Activated CD4-positive, alpha-beta T cell treated with anti-CD3 and anti-CD28 coated beads, Interleukin-2, amount 10 ng/mL, durations not matched to agents 24 days and 14 days (primary cell): ENCODE measurements around the gene C11orf24. TPM values are rescaled to one million over a fixed set of nuclear protein-coding genes. Genes with fewer than 3 reads are reported as not detected.
"Not testable (repeated sequence)": the region's sequence is repeated elsewhere in the genome, so short reads cannot be mapped to it uniquely, and the experiment has no call there.

Experiments
- DNase-seq: peaks from one replicate; pipeline ENCODE4 v3.0.0; 2022
- H3K27ac Mint-ChIP-seq: one replicate; pipeline ENCODE4 v1.8.0; 2022; ENCODE audit warnings: mild to moderate bottlenecking, mixed read lengths
- H3K27me3 Mint-ChIP-seq: one replicate; pipeline ENCODE4 v1.8.0; 2022; ENCODE audit warnings: mixed read lengths
- H3K36me3 Mint-ChIP-seq: one replicate; pipeline ENCODE4 v1.8.0; 2022; ENCODE audit warnings: low read depth, mild to moderate bottlenecking, mixed read lengths
- H3K4me1 Mint-ChIP-seq: one replicate; pipeline ENCODE4 v1.8.0; 2021; ENCODE audit warnings: mixed read lengths
- H3K4me3 Mint-ChIP-seq: one replicate; pipeline ENCODE4 v1.8.0; 2022; ENCODE audit warnings: mild to moderate bottlenecking, moderate library complexity, mixed read lengths
- H3K9me3 Mint-ChIP-seq: one replicate; pipeline ENCODE4 v1.8.0; 2021; ENCODE audit warnings: mixed read lengths
- intact Hi-C: fragments of 100-400 bp; cut with micrococcal nuclease; formaldehyde crosslinking; loops from one replicate; pipeline ENCODE4 v1.15.1; 2023
- total RNA-seq: library from RNA; stranded (reverse); gene quantifications from 2 replicates; pipeline ENCODE4 v1.2.3, GENCODE V29; 2022

C11orf24 gene
- total RNA-seq, 1 donor from 2014 or later = 38.0 TPM

DNA sequence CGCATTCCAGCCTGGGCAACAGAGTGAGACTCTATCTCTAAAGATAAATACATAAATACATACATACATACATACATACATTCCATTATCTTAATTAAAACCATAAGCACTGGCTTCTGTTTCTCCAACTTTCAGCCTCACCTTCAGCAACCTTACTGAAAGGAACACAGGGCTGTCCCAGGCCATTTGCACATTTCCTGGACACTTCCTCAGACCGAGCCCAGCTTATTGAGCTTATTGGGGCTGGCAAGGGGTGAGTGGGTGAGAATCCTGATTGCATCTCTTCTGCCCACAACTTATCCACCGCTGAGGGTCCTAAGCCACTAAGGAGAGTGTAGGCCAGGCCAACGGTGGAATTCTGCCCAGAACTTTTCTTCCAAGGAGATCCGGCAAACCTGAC, 24.2 kb upstream of the C11orf24 start:
- no peak for DNase-seq
- intact Hi-C loops = loop anchor here (5.0 kb wide), 1 partner anchor 84 kb away; the partner anchor contains the start of gene KMT5B
- no peaks in the 10 kb centered on the region for H3K9me3 Mint-ChIP-seq
- H3K36me3 Mint-ChIP-seq = no peaks in the 10 kb centered on the region
- no peak overlapping the region for H3K27ac Mint-ChIP-seq
- no peak overlapping the region for H3K4me3 Mint-ChIP-seq
- H3K27me3 Mint-ChIP-seq = peaks cover 6% of the 10 kb centered on the region
- peaks cover 4% of the 10 kb centered on the region for H3K4me1 Mint-ChIP-seq

DNA sequence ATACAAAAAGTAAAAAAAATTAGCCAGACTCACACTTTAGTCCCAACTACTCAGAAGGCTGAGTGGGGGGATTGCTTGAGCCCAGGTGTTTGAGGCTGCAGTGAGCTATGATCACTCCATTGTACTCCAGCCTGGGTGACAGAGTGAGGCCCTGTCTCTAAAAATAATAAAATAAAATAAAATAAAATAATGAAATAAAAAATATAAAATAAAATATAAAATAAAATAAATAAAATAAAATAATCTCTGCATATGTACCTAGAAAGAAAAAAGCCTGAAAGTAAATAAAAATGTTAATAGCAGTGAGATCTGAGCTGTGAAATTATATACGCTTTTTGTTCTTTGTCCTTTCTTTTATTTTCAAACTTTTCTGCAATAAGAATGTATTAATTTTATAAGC, 23.5 kb upstream of the C11orf24 start:
- intact Hi-C loops = loop anchor here (5.0 kb wide), 1 partner anchor 83 kb away; the partner anchor contains the start of gene KMT5B
- H3K27me3 Mint-ChIP-seq = peaks cover 6% of the 10 kb centered on the region
- H3K27ac Mint-ChIP-seq = no peak overlapping the region
- DNase-seq = no peak
- H3K4me3 Mint-ChIP-seq = no peak overlapping the region
- no peaks in the 10 kb centered on the region for H3K9me3 Mint-ChIP-seq
- H3K4me1 Mint-ChIP-seq = peaks cover 4% of the 10 kb centered on the region
- no peaks in the 10 kb centered on the region for H3K36me3 Mint-ChIP-seq

DNA sequence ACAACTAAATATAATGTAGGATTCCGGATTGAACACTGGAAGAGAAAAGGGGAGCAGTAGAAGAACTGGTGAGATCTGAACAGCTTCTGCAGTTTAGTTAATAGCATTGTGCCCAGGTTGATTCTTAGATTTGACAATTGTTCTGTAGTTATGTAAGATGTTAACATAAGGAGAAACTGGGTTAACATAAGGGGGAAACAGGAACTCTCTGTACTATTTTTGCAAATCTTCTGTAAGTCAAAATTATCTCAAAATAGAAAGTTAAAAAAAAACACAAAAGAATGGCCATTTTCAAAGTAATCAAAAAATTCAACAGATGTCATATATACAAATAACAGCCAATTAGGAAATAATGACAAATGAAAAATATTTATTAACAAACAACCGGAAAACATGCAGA, 21.9 kb upstream of the C11orf24 start:
- Mint-ChIP-seq H3K27ac (no peak overlapping the region), H3K9me3 (peaks cover 4% of the 10 kb centered on the region), H3K36me3 (no peaks in the 10 kb centered on the region), H3K4me3 (no peak overlapping the region), H3K4me1 (peaks cover 4% of the 10 kb centered on the region), H3K27me3 (peaks cover 6% of the 10 kb centered on the region)
- intact Hi-C loops = no loop called here
- no peak for DNase-seq

DNA sequence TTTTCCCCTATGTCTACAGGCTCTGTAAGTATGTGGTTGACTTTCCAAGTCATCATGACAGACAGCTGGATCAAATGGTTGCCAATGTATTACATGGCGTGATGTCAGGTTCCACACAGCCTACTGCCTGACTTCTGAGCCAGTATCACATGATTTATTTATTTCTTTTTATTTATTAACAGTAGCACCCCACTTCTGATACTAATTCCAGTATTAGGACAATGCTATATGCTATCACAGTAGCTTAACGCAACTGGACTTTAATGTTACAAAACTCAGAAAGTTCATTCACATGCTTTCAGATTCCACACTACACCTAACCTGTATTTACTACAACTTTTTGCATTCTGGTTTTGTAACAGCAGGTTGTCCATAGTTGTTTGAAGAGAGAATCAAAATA, 17.7 kb upstream of the C11orf24 start:
- no peak overlapping the region for H3K27ac Mint-ChIP-seq
- no peak overlapping the region for H3K4me3 Mint-ChIP-seq
- DNase-seq = no peak
- intact Hi-C loops = no loop called here
- H3K36me3 Mint-ChIP-seq = peaks cover 1% of the 10 kb centered on the region
- H3K27me3 Mint-ChIP-seq = peaks cover 8% of the 10 kb centered on the region
- H3K4me1 Mint-ChIP-seq = no peaks in the 10 kb centered on the region
- H3K9me3 Mint-ChIP-seq = peaks cover 7% of the 10 kb centered on the region

DNA sequence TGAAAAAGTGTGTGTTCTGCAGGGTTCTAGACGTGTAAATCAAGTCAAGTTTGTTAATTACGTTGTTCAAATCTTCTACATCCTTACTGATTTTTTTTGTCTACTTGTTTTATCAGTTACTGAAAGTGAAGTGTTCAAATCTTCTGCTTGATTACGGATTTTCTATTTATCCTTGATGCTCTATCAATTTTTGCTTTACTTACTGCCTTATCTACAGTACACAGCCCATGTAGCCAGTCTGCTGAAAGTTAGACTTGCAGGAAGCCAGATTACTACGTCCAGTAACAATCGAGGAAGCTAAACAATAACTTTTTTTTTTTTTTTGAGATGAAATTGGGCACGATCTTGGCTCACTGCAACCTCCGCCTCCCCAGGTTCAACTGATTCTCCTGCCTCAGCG, 15.6 kb upstream of the C11orf24 start:
- no peak for DNase-seq
- peaks cover 12% of the 10 kb centered on the region for H3K4me1 Mint-ChIP-seq
- no peak overlapping the region for H3K27ac Mint-ChIP-seq
- H3K4me3 Mint-ChIP-seq = no peak overlapping the region
- peaks cover 2% of the 10 kb centered on the region for H3K27me3 Mint-ChIP-seq
- H3K36me3 Mint-ChIP-seq = peaks cover 3% of the 10 kb centered on the region
- peaks cover 12% of the 10 kb centered on the region for H3K9me3 Mint-ChIP-seq
- intact Hi-C loops = no loop called here

DNA sequence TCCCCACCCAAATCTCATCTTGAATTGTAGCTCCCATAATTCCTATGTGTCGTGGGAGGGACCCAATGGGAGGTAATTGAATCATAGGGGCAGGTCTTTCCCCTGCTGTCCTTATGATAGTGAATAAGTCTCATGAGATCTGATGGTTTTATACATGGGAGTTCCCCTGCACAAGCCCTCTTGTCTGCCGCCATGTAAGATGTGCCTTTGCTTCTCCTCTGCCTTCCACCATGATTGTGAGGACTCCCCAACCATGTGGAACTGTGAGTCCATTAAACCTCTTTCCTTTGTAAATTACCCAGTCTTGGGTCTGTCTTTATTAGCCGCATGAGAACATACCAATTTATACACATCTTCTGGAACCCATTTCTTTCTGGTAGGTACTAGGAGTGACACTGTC, 12.8 kb upstream of the C11orf24 start:
- intact Hi-C loops, H3K9me3 Mint-ChIP-seq: not testable (repeated sequence)

DNA sequence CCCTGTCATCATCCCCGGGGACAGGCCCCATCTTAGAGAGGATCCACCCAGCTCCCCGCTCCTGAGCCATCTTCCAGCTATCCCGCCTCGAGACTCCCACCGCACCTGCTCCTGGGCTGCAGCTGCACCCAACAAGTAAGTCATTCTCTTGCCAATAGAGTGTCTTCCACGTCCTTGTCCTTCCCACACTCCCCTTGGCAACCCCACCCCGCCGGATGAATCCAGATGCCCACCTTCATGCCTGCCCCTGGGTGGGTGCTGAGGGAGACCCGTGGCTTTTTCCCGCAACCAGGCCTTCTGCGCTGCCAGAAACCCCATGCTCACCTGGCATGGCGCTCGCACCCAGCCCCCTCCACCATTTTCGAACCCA, 11.1 kb upstream of the C11orf24 start:
- intact Hi-C loops = loop anchor here (1.0 kb wide), 1 partner anchor 11 kb away; no protein-coding TSS in a partner anchor
- Mint-ChIP-seq H3K27me3 (peaks cover 2% of the 10 kb centered on the region), H3K27ac (peak overlapping the region; percentile 64), H3K4me3 (peak overlapping the region; percentile 72), H3K4me1 (peaks cover 26% of the 10 kb centered on the region), H3K36me3 (peaks cover 3% of the 10 kb centered on the region), H3K9me3 (peaks cover 8% of the 10 kb centered on the region)
- DNase-seq = no peak

More for the DNA sequence above, 12.8 kb upstream of the C11orf24 start:
- not testable (repeated sequence) for H3K27me3 Mint-ChIP-seq, H3K4me3 Mint-ChIP-seq, H3K36me3 Mint-ChIP-seq, H3K27ac Mint-ChIP-seq, DNase-seq
- peaks cover 26% of the 10 kb centered on the region for H3K4me1 Mint-ChIP-seq

DNA sequence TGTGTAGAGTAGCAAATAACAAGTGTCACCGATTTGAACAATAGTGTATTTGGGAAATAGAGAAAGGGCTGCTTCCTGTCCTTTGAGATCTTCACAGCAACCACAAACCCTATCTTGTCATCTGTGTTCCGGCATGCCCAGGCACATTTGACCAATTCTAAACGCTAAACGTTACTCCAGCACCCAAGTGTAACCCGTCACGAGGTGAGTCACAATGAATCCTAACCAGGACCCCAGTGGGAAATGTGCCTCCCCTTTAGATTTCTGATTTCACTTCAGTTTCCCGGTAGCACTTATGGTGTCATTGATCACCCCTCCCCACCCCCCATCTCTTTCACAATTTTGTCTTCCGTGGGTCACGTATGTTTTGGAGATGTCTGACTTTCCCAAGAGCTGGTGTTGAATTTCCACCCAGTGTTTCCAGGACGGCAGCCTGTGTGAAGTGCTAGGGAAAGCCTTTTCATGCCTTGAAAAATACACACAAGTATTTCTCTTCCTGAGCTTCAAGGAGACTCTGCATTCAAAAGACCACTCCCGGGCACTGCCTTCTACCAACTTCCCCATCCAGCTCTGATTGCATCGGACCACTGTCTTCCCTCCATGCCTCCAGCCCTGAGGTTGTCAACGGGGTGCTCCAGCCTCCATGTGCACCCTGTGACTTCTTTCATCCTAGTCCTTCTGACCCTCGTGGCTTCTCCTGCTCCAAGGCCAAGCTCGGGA, 10.5 kb upstream of the C11orf24 start:
- peak overlapping the region; percentile 72 for H3K4me3 Mint-ChIP-seq
- peak; percentile 85 for DNase-seq
- H3K27ac Mint-ChIP-seq = peak overlapping the region; percentile 64
- H3K27me3 Mint-ChIP-seq = no peaks in the 10 kb centered on the region
- peaks cover 26% of the 10 kb centered on the region for H3K4me1 Mint-ChIP-seq
- peaks cover 8% of the 10 kb centered on the region for H3K9me3 Mint-ChIP-seq
- peaks cover 3% of the 10 kb centered on the region for H3K36me3 Mint-ChIP-seq
- intact Hi-C loops = loop anchor here (1.0 kb wide), 1 partner anchor 10 kb away; no protein-coding TSS in a partner anchor

DNA sequence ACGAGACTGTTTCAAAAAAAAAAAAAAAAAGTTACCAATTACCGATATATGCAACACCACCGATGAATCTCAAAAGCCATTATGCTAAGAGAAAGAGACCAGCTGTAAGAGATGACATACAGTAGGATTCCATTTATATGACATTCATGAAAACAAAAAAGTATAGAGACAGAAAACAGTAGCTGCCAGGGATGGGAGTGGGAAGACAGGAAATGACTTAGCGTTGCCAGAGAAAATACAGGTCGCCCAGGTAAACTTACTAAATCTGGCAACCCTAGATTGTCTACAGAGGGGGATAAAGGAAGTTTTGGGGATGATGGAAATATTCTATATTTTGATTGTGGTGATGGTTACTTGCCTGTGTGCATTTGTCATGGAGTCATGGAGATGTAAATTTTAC, 7.9 kb upstream of the C11orf24 start:
- H3K9me3 Mint-ChIP-seq = peaks cover 7% of the 10 kb centered on the region
- H3K36me3 Mint-ChIP-seq = peaks cover 3% of the 10 kb centered on the region
- no peak overlapping the region for H3K4me3 Mint-ChIP-seq
- DNase-seq = no peak
- no peaks in the 10 kb centered on the region for H3K27me3 Mint-ChIP-seq
- no peak overlapping the region for H3K27ac Mint-ChIP-seq
- intact Hi-C loops = no loop called here
- H3K4me1 Mint-ChIP-seq = peaks cover 26% of the 10 kb centered on the region

DNA sequence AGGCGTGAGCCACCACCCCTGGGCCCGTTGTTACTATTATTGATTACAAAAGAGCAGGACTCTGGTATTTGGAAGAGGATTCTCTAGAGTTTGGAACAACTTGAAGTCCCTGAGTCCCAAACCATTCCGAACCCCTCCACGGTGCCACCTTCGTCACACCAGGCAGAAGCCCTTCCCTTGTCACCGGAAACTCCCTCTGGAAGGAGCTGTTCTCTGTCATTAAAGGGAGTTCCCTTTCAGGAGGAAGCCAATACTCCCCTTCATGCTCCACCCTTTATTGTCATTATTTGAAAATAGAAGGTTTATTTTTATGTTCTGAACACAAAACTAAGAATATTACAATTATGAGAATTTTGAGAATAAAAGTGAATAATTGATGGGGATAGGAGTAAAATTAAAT, 5.1 kb upstream of the C11orf24 start:
- H3K4me1 Mint-ChIP-seq = peaks cover 20% of the 10 kb centered on the region
- intact Hi-C loops = no loop called here
- no peak overlapping the region for H3K27ac Mint-ChIP-seq
- DNase-seq = no peak
- H3K27me3 Mint-ChIP-seq = no peaks in the 10 kb centered on the region
- no peaks in the 10 kb centered on the region for H3K36me3 Mint-ChIP-seq
- no peak overlapping the region for H3K4me3 Mint-ChIP-seq
- H3K9me3 Mint-ChIP-seq = no peaks in the 10 kb centered on the region

DNA sequence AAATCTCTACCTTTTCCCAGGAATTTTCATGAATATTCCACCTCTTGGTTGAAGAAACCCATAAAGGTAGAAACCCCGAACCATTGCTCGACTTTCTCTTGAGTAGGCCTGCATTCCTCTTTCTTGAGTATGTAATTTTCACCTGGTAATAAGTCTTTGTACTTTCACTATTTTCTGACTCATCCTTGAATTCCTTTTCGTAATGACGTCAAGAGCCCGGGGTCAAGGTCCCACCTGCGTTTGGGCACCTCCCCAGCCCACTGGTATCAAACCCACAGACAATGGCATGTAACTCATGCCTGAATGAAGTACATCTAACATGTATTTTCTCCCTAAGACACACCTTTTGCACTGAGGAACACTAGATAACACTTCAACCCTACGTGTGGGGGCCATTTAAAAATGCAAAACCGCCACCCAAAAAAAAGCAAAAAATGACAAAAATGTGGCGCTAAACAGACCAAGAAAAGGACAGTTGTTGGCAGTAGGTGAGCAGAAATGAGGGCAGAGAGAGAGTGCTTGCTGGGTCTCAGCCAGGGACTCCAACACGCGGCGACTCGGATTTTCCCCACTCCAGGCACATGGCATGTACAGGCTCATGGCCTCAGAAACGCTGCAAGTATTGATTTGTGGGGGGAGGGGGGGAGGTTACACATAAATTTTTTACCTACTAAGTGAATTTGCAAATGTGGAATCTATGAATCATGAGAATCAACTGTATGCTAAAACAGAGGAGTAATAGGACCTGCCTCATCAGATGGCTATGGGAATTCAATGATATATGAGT, 4.1 kb upstream of the C11orf24 start:
- intact Hi-C loops = no loop called here
- Mint-ChIP-seq H3K4me1 (peaks cover 17% of the 10 kb centered on the region), H3K9me3 (no peaks in the 10 kb centered on the region), H3K4me3 (no peak overlapping the region), H3K27ac (no peak overlapping the region), H3K27me3 (no peaks in the 10 kb centered on the region), H3K36me3 (no peaks in the 10 kb centered on the region)
- DNase-seq = no peak

DNA sequence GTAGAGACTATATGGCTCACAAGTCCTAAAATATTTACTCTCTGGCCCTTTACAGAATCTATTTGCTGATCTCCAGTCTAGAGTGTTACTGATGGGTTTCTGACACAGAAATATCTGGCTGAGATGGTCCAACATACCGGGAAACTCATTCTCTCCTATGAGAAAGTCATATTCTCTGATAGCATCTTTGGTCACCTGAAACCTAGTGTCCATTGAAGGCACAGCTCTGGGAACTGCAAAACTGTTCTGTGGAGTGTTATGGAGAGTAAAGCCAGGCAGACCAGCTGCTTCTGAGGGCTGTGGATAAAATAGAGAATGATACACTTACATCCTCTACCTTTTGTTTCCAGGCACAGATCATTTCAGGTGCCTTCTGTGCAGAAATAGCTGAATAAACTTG, 2.5 kb upstream of the C11orf24 start:
- no peak for DNase-seq
- H3K9me3 Mint-ChIP-seq = no peaks in the 10 kb centered on the region
- intact Hi-C loops = no loop called here
- no peaks in the 10 kb centered on the region for H3K36me3 Mint-ChIP-seq
- peak overlapping the region; percentile 23 for H3K4me3 Mint-ChIP-seq
- no peaks in the 10 kb centered on the region for H3K27me3 Mint-ChIP-seq
- peaks cover 24% of the 10 kb centered on the region for H3K4me1 Mint-ChIP-seq
- no peak overlapping the region for H3K27ac Mint-ChIP-seq

DNA sequence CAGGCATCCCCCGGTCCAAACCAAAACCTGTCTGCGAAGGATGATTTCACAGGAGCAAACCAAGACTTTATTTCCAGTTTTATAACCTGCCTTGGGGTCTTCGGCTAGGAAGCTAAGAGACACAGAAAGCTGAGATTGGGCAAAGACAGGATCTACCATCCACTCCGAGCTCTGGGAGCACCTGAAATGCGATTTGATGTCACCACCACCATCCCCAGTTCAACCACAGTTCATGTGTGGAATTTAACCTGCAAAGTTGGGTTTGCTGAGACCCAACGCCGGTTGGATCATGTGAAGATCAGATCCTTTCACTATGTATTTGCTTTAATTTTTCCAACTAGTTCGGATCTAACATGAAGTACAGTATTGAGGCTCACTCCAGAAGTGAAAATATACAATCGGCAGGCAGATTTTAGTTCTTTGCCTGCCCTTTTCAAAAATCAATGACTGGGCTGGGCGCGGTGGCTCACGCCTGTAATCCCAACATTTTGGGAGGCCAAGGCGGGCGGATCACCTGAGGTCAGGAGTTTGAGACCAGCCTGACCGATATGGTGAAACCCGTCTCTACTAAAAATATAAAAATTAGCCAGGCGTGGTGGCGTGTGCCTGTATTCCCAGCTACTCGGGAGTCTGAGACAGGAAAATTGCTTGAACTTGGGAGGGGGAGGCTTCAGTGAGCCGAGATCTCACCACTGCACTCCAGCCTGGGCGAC, 1.4 kb upstream of the C11orf24 start:
- peak overlapping the region; percentile 94 for H3K4me3 Mint-ChIP-seq
- peaks cover 26% of the 10 kb centered on the region for H3K4me1 Mint-ChIP-seq
- intact Hi-C loops = no loop called here
- no peaks in the 10 kb centered on the region for H3K36me3 Mint-ChIP-seq
- no peaks in the 10 kb centered on the region for H3K27me3 Mint-ChIP-seq
- DNase-seq = no peak
- H3K27ac Mint-ChIP-seq = no peak overlapping the region
- no peaks in the 10 kb centered on the region for H3K9me3 Mint-ChIP-seq
